Measurements from ENCODE around the gene ACSS2. TPM values are rescaled to one million over a fixed set of nuclear protein-coding genes. Genes with fewer than 3 reads are reported as not detected.

The ACSS2 gene
- total and polyA plus RNA-seq, 2 donors (not counting 1 experiment from before 2014, with no cell fraction given), result 59.4 to 129 TPM

DNA sequence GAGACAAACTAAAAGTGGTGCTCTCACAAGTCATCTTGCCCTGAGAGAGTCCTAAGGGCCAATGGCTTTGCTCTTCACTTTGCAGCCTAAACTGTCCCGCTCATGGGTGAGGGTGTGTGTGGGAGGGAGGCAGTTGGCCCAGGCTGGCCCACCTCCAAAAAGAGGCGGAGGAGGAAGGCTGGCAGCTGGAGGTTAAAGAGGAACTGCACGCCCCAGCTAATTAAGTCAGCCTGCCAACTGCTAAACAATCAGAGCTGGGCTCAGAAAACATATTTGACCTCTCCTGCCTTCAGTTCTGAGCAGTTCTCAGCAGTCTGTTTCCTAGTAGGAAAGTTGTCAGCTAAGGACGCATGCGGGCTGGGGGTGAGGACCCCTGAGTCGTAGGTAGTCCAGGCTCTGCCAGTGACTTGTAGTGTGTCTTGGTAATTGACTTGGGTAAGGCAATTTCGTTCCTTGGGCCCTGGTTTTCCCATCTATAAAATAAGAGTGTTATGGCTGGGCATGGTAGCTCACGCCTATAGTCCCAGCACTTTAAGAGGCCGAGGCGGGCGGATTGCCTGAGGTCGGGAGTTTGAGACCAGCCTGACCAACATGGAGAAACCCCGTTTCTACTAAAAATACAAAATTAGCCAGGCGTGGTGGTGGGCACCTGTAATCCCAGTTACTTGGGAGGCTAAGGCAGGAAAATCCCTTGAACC lies 62.2 kb downstream of the ACSS2 start:
- H3K27ac ChIP-seq (ENCODE audit: insufficient read depth, low read length), result no peak overlapping the region

GRCh38 chr20:34940081-34940481 lies 63.7 kb downstream of the ACSS2 start:
- H2AFZ ChIP-seq (ENCODE audit: low read length), result no peak overlapping the region
- H3K4me3 ChIP-seq (replicated peaks in 1 of 4; ENCODE audit: control extremely low read depth in 1 of 4, insufficient read depth in 1 of 4, low read depth in 3 of 4, low read length in 4 of 4), result no peak overlapping the region
- H3K27ac ChIP-seq (ENCODE audit: insufficient read depth, low read length), result no peak overlapping the region
- no peaks in the 10 kb centered on the region for H3K79me2 ChIP-seq (ENCODE audit: control insufficient read depth, insufficient read depth, low read length)
- peaks cover 15% of the 10 kb centered on the region for H3K36me3 ChIP-seq (ENCODE audit: control insufficient read depth, insufficient read depth, low read length)
- no peaks in the 10 kb centered on the region for H3K9me3 ChIP-seq (ENCODE audit: control insufficient read depth, insufficient read depth, low read depth, low read length)
- H4K20me1 ChIP-seq (ENCODE audit: control insufficient read depth, extremely low read depth, insufficient read depth, low read length), result no peaks in the 10 kb centered on the region
- H3K9ac ChIP-seq (ENCODE audit: insufficient read depth, low read length), result no peak overlapping the region
- TF ChIP-seq CTCF (conservative IDR thresholded peaks at IDR 0.05 in 1 of 2, IDR thresholded peaks at IDR 0.05 in 1 of 2; ENCODE audit: low read depth in 1 of 2, low read length in 2 of 2), result no peak
- TF ChIP-seq EZH2 (IDR thresholded peaks at IDR 0.05; ENCODE audit: low read length, missing control alignments), result no peak
- no peaks in the 10 kb centered on the region for H3K27me3 ChIP-seq (ENCODE audit: control insufficient read depth, insufficient read depth, low read length)
- H3K4me1 ChIP-seq (ENCODE audit: control insufficient read depth, extremely low read depth, insufficient read depth, low read length), result no peaks in the 10 kb centered on the region
- no peak for DNase-seq (ENCODE audit: low read depth in 2 of 2)
- H3K4me2 ChIP-seq (ENCODE audit: extremely low read depth, insufficient read depth, low read length), result no peak overlapping the region

More for the DNA sequence above, 62.2 kb downstream of the ACSS2 start:
- Histone ChIP-seq H3K9ac (ENCODE audit: insufficient read depth, low read length) (no peak overlapping the region), H4K20me1 (ENCODE audit: control insufficient read depth, extremely low read depth, insufficient read depth, low read length) (no peaks in the 10 kb centered on the region), H3K9me3 (ENCODE audit: control insufficient read depth, insufficient read depth, low read depth, low read length) (no peaks in the 10 kb centered on the region), H3K4me1 (ENCODE audit: control insufficient read depth, extremely low read depth, insufficient read depth, low read length) (no peaks in the 10 kb centered on the region), H2AFZ (ENCODE audit: low read length) (no peak overlapping the region), H3K4me3 (replicated peaks in 1 of 4; ENCODE audit: control extremely low read depth in 1 of 4, insufficient read depth in 1 of 4, low read depth in 3 of 4, low read length in 4 of 4) (no peak overlapping the region), H3K27me3 (ENCODE audit: control insufficient read depth, insufficient read depth, low read length) (no peaks in the 10 kb centered on the region), H3K79me2 (ENCODE audit: control insufficient read depth, insufficient read depth, low read length) (no peaks in the 10 kb centered on the region), H3K4me2 (ENCODE audit: extremely low read depth, insufficient read depth, low read length) (no peak overlapping the region), H3K36me3 (ENCODE audit: control insufficient read depth, insufficient read depth, low read length) (peaks cover 10% of the 10 kb centered on the region)
- no peak for TF ChIP-seq CTCF (conservative IDR thresholded peaks at IDR 0.05 in 1 of 2, IDR thresholded peaks at IDR 0.05 in 1 of 2; ENCODE audit: low read depth in 1 of 2, low read length in 2 of 2)
- no peak for TF ChIP-seq EZH2 (IDR thresholded peaks at IDR 0.05; ENCODE audit: low read length, missing control alignments)
- DNase-seq (ENCODE audit: low read depth in 2 of 2), result no peak

- no peak overlapping the region for H3K9ac ChIP-seq (ENCODE audit: insufficient read depth, low read length)
- no peaks in the 10 kb centered on the region for H3K9me3 ChIP-seq (ENCODE audit: control insufficient read depth, insufficient read depth, low read depth, low read length)
- H2AFZ ChIP-seq (ENCODE audit: low read length), result no peak overlapping the region
- H3K4me2 ChIP-seq (ENCODE audit: extremely low read depth, insufficient read depth, low read length), result no peak overlapping the region
- H3K79me2 ChIP-seq (ENCODE audit: control insufficient read depth, insufficient read depth, low read length), result no peaks in the 10 kb centered on the region
- no peak overlapping the region for H3K4me3 ChIP-seq (replicated peaks in 1 of 4; ENCODE audit: control extremely low read depth in 1 of 4, insufficient read depth in 1 of 4, low read depth in 3 of 4, low read length in 4 of 4)
- TF ChIP-seq CTCF (conservative IDR thresholded peaks at IDR 0.05 in 1 of 2, IDR thresholded peaks at IDR 0.05 in 1 of 2; ENCODE audit: low read depth in 1 of 2, low read length in 2 of 2) (no peak), EZH2 (IDR thresholded peaks at IDR 0.05; ENCODE audit: low read length, missing control alignments) (no peak)
- H3K36me3 ChIP-seq (ENCODE audit: control insufficient read depth, insufficient read depth, low read length), result peaks cover 16% of the 10 kb centered on the region
- H3K27ac ChIP-seq (ENCODE audit: insufficient read depth, low read length), result no peak overlapping the region
- DNase-seq (ENCODE audit: low read depth in 2 of 2), result peak in 1 of 2 donors; percentile 27
- no peaks in the 10 kb centered on the region for H3K27me3 ChIP-seq (ENCODE audit: control insufficient read depth, insufficient read depth, low read length)
- no peaks in the 10 kb centered on the region for H4K20me1 ChIP-seq (ENCODE audit: control insufficient read depth, extremely low read depth, insufficient read depth, low read length)
- H3K4me1 ChIP-seq (ENCODE audit: control insufficient read depth, extremely low read depth, insufficient read depth, low read length), result no peaks in the 10 kb centered on the region
These were observed 64.8 kb downstream of the ACSS2 start for GRCh38 chr20:34941226-34941625.

Data from fibroblast of lung (primary cell).